GM12873 (cell line): ENCODE data around the gene PKD1L1.

Source experiments
- CTCF ChIP-seq: IDR thresholded peaks from 2 replicates; pipeline ENCODE4 v1.5.1; 2012; ENCODE audit warnings: low read depth, mild to moderate bottlenecking, moderate library complexity, low read length, control low read depth; ENCODE audit not compliant: insufficient read depth; ENCODE audit errors: missing control alignments

PKD1L1 gene

GRCh38 chr7:47948141-47948790 is at the start of gene PKD1L1:
Gene PKD1L1, minus strand, starts transcription at chr7:47948466. Its CDS starts 26 bp downstream, at chr7:47948440.
- no peak for TF ChIP-seq CTCF

DNA sequence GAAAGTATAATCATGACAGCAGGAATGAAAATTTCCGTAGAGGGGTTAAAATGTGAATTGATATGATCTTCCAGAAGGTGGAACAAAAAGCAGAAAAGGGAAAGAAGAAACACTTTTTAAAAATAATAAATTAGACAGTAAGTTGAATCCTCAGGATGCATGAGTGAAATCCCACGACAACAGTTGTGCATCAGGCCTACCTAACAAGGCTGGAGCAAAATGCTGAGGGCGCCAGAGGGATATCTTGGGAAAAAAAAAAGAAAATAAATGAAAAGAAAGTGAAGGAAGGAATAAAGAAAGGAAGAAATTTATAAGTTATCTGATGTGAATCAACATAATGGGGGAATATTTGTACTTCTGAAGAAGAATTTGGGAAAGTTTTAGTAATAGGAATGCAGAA is 44.2 kb upstream of the PKD1L1 start:
- TF ChIP-seq CTCF = no peak

GRCh38 chr7:47991741-47992311 is 43.6 kb upstream of the PKD1L1 start:
- TF ChIP-seq CTCF = peak; percentile 78

- no peak for TF ChIP-seq CTCF
These were observed 43.0 kb upstream of the PKD1L1 start for GRCh38 chr7:47991270-47991669.

DNA sequence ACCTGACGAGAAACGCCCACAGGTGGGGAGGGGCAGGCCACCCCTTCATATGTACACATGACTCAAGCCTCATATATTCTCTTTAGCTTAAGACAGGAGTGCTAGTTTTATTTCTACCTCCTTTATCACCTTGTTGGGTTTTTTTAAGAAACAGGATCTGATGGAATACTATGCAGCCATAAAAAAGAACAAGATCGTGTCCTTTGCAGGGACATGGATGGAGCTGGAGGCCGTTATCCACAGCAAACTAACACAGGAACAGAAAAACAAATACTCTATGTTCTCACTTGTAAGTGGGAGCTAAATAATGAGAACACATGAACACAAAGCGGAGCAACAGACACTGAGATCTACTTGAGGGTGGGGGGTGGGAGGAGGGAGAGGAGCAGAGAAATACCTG is 42.3 kb upstream of the PKD1L1 start:
- TF ChIP-seq CTCF = no peak

DNA sequence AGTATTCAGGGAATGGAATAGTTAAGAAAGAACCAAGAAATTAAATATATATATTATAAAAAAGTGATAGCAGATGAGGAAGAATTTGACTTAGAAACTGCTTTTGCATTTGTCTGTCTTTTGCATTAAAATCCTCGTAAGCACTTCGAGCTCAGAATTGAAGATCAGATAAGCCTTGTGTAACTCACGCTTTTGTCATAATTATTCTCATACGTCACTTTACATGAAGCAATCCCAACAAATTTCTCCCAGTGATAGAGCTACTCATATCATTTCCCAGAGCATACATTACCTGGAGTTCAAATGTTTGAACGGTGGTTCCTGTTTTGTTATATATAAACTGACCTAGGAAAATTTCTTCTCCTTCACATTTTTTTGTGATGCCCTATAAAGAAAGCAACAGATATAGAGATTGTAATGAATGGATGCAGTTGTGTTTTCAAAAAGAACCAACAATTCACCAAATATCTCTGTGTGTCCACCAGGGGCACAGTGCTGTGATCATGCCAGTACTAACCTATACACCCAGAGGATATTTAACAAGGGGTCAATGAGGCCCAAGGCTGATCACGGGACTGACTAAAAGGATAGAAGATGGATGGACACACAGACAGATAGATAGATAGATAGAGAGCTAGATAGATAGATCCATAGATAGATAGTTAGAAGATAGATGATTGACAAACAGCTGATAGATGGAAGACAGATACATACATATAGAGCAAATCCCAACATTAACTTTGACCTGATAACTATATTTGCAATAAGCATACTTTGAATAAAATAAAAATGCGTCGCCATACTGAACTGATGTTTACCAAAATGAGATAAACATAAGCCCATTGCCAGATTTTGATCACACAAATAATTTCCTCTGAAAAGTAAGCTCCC is 40.5 kb upstream of the PKD1L1 start:
- peak; percentile 52 for TF ChIP-seq CTCF

DNA sequence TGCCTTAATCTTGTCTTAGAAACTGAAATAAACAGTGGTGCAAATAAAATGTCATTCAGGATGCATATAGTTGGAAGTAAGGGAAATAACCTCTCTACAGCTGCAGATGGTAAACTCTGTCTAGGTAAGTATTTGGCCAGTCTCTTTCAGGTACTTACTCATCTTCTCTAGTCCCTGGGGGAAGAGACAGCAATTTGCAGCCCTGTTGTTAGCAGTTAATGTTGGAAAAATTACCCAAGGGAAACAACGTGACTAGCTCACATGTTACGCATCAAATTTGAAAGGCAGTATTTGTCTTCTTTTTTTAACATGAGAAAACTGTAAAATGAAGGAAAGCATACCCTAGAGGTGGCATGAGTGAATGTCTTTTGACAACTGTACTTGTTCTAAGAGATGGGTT is 34.3 kb upstream of the PKD1L1 start:
- no peak for TF ChIP-seq CTCF
